GM12875 (cell line): ENCODE results near the gene RHOH.

Experiments
- H3K4me3 ChIP-seq: one replicate; pipeline ENCODE4 v1.5.1; 2011; ENCODE audit warnings: low read depth, low read length, control low read depth
- TF ChIP-seq, protein P1 (sequence below): IDR thresholded peaks from 2 replicates; pipeline ENCODE4 v1.5.1; 2011; ENCODE audit warnings: low read depth, mild to moderate bottlenecking, control low read depth, inconsistent platforms, low read length, moderate library complexity, borderline replicate concordance; ENCODE audit not compliant: insufficient read depth

Gene RHOH

DNA sequence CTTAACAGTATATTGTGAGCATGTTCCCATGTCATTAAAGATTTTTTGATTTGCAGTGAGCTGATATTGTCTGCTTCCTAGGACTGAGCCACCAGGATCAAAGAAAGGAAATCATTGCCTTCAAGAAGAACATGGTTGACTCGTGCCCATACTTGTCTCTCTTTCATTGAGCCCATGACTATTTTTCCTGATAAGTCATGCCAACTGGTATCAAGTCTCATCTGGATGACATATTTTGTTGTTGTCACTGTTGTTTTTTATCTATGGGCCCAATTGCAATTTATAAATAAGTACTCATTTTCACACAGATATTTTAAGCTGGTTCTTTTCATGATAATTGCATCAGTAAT, 10.2 kb upstream of the RHOH start:
- no peak overlapping the region for H3K4me3 ChIP-seq
- TF ChIP-seq, protein P1, sequence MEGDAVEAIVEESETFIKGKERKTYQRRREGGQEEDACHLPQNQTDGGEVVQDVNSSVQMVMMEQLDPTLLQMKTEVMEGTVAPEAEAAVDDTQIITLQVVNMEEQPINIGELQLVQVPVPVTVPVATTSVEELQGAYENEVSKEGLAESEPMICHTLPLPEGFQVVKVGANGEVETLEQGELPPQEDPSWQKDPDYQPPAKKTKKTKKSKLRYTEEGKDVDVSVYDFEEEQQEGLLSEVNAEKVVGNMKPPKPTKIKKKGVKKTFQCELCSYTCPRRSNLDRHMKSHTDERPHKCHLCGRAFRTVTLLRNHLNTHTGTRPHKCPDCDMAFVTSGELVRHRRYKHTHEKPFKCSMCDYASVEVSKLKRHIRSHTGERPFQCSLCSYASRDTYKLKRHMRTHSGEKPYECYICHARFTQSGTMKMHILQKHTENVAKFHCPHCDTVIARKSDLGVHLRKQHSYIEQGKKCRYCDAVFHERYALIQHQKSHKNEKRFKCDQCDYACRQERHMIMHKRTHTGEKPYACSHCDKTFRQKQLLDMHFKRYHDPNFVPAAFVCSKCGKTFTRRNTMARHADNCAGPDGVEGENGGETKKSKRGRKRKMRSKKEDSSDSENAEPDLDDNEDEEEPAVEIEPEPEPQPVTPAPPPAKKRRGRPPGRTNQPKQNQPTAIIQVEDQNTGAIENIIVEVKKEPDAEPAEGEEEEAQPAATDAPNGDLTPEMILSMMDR: no peak

DNA sequence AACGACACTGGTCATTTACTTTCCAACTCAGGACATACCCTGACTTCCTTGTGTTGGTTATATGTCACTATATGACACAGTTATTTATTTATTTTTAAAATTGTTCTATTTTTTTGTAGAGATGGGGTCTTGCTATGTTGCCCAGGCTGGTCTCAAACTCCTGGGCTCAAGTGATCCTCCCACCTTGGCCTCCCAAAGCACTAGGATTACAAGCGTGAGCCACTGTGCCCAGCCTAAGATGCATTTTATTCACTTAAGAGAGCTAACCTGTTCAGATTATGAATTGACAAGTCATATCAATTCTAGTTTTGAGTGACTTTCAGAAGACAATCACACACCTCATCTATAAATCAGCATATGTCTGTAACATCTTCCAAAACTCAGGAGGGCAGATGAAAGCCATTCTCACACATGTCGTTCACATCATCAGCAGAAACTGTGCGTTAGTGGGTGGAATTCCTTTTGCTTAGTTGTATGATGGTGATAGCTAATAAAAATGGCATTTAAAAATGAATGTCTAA, 9.4 kb upstream of the RHOH start:
- H3K4me3 ChIP-seq: no peak overlapping the region
- TF ChIP-seq, protein P1: no peak

DNA sequence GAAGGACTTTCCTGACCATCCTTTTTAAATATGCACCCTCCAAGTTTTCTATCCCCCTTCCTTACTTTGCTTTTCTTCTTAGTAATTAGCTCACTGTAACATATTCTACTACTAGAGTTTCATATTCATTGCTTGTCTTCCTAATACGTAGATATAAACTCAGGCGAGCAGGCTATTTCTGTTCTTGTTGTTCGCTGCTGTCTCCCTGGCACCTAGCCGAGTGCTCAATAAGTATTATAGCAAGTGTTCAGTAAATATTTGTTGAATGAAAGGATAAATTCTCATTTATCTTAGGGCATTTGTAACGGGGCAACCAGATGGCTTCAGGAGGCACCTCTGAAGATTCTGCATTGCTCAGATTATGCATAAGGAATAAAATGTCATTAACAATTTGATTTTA, 6.8 kb upstream of the RHOH start:
- TF ChIP-seq, protein P1: no peak
- H3K4me3 ChIP-seq: no peak overlapping the region

DNA sequence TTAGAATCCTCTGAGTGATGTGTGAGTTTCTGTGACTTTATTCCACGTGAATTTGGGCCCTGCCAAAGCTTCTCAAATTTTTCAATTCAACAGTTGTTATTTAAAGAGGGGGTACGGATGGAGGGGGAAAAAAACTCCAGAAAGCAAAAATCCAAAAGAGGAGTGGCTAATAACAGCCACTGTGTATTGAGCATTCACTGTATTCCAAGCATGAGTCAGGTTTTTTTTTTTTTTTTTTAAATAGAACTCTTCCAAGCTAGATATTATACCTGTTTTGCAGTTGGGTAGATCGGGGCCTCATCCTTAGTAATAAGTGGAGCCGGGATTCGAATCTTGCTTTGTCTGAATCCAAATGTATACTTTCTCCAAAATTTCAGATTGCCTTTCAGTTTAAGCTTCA, 6.4 kb upstream of the RHOH start:
- TF ChIP-seq, protein P1: no peak
- H3K4me3 ChIP-seq: peak overlapping the region; percentile 36

DNA sequence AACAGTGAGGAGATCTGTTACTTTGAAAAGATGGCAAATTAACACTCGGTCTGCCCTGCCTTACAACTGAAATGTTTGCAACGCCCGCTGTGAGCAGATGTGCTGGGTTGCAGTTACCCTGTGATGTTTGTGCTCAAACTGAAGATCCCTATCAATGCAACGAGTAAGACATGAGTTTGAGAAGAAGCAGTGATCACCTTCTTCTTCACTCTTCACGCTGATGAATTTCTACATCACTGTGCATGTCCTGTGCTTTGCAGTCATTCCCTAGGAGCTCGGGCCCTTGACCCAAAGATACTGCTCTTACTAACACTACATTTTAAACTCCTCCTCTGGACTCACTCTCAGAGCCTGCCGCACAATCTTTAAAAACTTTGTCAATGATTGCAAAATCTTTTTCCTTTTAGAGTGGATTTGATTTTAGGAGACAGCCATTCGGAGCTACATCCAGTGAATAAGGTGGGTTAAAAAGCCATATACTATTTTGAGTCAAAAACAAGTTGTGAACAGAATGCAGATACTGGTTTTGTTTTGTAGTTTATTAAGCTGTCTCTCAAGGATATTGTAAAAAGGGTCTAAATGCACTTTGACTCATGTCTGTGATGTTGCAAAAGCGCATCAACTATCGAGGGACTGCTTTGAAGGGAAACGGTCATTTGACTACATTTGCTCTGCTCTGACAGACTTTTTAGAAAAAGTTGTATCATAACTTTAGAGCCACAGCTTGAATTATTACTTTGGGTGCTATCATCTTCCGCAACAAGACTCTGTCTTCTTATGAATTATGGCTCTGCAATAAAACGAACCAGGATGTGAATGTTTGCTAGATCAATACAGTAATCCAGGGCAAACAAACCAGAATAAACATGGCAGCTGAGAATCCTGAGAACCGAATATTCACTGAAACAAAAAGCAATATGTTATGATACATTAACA, 5.7 kb upstream of the RHOH start:
- TF ChIP-seq, protein P1: no peak
- H3K4me3 ChIP-seq: peak overlapping the region; percentile 36

DNA sequence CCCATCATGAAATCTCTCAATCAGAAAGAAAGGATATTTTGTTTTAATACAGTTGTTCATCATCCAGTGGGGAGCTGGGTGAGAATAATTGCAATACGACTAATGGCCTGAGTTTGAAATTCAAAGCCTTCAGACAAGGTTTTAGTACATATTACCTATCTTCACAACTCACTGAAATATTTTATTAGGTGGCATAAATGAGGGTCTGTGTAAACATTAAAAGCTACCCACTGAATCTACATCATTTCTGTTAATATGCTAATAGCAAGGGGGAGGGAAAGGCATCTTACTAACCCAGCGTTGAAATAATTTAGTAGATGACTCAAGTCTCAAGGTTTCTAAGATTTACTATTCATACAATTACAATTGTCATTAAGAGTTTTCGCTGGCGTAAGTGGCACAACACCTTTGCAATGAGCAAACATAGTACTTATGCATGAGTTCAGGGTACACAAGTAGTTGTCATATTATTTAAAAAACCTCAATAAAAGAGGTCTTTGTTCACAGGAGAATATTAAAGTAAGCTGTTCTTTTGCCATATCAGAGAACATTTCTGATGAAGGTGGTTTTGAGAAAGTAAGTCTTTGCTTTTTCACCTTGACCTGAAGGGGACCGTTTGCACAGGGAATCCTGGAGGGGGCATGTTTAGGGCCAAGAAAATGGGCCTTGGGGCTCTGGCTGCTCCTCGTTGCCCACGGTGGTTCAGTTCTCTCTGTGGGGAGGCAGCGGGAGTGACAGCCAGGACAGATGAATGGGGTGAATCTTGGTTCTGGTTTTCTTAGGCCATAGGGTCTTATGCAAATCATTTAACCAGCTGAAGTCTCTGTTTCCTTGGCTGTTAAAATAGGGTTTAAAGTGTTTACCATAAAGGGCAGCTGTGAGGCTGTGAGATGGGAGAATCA, 4.5 kb upstream of the RHOH start:
- TF ChIP-seq, protein P1: peak; percentile 5; the same call in 1 of the 2 replicates
- H3K4me3 ChIP-seq: peak overlapping the region; percentile 99
